Measurements from ENCODE around the gene NBPF11. TPM values are rescaled to one million over a fixed set of nuclear protein-coding genes. Genes with fewer than 3 reads are reported as not detected.
"Not testable (repeated sequence)": the region's sequence is repeated elsewhere in the genome, so short reads cannot be mapped to it uniquely, and the experiment has no call there.

Gene NBPF11
- total and polyA plus RNA-seq, 2 experiments from 2014 or later: 9.5 to 15.8 TPM

GRCh38 chr1:148162363-148162762 is 10.3 kb upstream of the NBPF11 start:
- Histone ChIP-seq H3K4me3 (no peak overlapping the region), H3K27me3 (no peaks in the 10 kb centered on the region), H3K27ac (no peak overlapping the region), H3K36me3 (no peaks in the 10 kb centered on the region), H3K4me1 (ENCODE audit: low read depth) (peaks cover 20% of the 10 kb centered on the region), H3K9me3 (ENCODE audit: low read depth) (no peaks in the 10 kb centered on the region)
- DNase-seq (ENCODE audit: low read depth in 1 of 2, low spot score in 1 of 2): no peak
- TF ChIP-seq CTCF (IDR thresholded peaks at IDR 0.05; ENCODE audit: low read depth, low read length): no peak

- no peak for TF ChIP-seq CTCF (IDR thresholded peaks at IDR 0.05; ENCODE audit: low read depth, low read length)
- no peaks in the 10 kb centered on the region for H3K9me3 ChIP-seq (ENCODE audit: low read depth)
- H3K4me1 ChIP-seq (ENCODE audit: low read depth): peaks cover 9% of the 10 kb centered on the region
- no peaks in the 10 kb centered on the region for H3K36me3 ChIP-seq
- H3K4me3 ChIP-seq: no peak overlapping the region
- H3K27me3 ChIP-seq: no peaks in the 10 kb centered on the region
- no peak overlapping the region for H3K27ac ChIP-seq
- no peak for DNase-seq (ENCODE audit: low read depth in 1 of 2, low spot score in 1 of 2)
Observed at GRCh38 chr1:148161053-148161901, 9.2 kb upstream of the NBPF11 start.

- H3K4me1 ChIP-seq (ENCODE audit: low read depth): peaks cover 8% of the 10 kb centered on the region
- no peak for TF ChIP-seq CTCF (IDR thresholded peaks at IDR 0.05; ENCODE audit: low read depth, low read length)
- peak in 1 of 2 donors; percentile 28 for DNase-seq (ENCODE audit: low read depth in 1 of 2, low spot score in 1 of 2)
- H3K36me3 ChIP-seq: no peaks in the 10 kb centered on the region
- no peak overlapping the region for H3K27ac ChIP-seq
- H3K4me3 ChIP-seq: no peak overlapping the region
- no peaks in the 10 kb centered on the region for H3K27me3 ChIP-seq
- H3K9me3 ChIP-seq (ENCODE audit: low read depth): no peaks in the 10 kb centered on the region
Observed at GRCh38 chr1:148160343-148161052, 8.4 kb upstream of the NBPF11 start.

- Histone ChIP-seq H3K9me3 (ENCODE audit: low read depth) (no peaks in the 10 kb centered on the region), H3K4me1 (ENCODE audit: low read depth) (peaks cover 8% of the 10 kb centered on the region), H3K27me3 (no peaks in the 10 kb centered on the region), H3K4me3 (no peak overlapping the region), H3K27ac (no peak overlapping the region), H3K36me3 (no peaks in the 10 kb centered on the region)
- DNase-seq (ENCODE audit: low read depth in 1 of 2, low spot score in 1 of 2): no peak
- TF ChIP-seq CTCF (IDR thresholded peaks at IDR 0.05; ENCODE audit: low read depth, low read length): no peak
Observed at GRCh38 chr1:148160048-148160342, 7.9 kb upstream of the NBPF11 start.

GRCh38 chr1:148158341-148159003 is 6.4 kb upstream of the NBPF11 start:
- no peak overlapping the region for H3K27ac ChIP-seq
- no peak for TF ChIP-seq CTCF (IDR thresholded peaks at IDR 0.05; ENCODE audit: low read depth, low read length)
- peaks cover 8% of the 10 kb centered on the region for H3K4me1 ChIP-seq (ENCODE audit: low read depth)
- no peaks in the 10 kb centered on the region for H3K27me3 ChIP-seq
- no peak overlapping the region for H3K4me3 ChIP-seq
- no peaks in the 10 kb centered on the region for H3K36me3 ChIP-seq
- no peaks in the 10 kb centered on the region for H3K9me3 ChIP-seq (ENCODE audit: low read depth)
- no peak for DNase-seq (ENCODE audit: low read depth in 1 of 2, low spot score in 1 of 2)

GRCh38 chr1:148157803-148158202 is 5.7 kb upstream of the NBPF11 start:
- not testable (repeated sequence) for H3K36me3 ChIP-seq; H3K4me1 ChIP-seq (ENCODE audit: low read depth); H3K9me3 ChIP-seq (ENCODE audit: low read depth); DNase-seq (ENCODE audit: low read depth in 1 of 2, low spot score in 1 of 2); H3K27ac ChIP-seq; H3K27me3 ChIP-seq; H3K4me3 ChIP-seq

GRCh38 chr1:148155494-148156275 is 3.6 kb upstream of the NBPF11 start:
- DNase-seq (ENCODE audit: low read depth in 1 of 2, low spot score in 1 of 2); H3K9me3 ChIP-seq (ENCODE audit: low read depth); H3K27me3 ChIP-seq; H3K36me3 ChIP-seq; H3K4me1 ChIP-seq (ENCODE audit: low read depth); H3K4me3 ChIP-seq: not testable (repeated sequence)
- peak overlapping the region; percentile 72 for H3K27ac ChIP-seq

- H3K4me1 ChIP-seq (ENCODE audit: low read depth); H3K36me3 ChIP-seq; H3K27me3 ChIP-seq; H3K4me3 ChIP-seq; DNase-seq (ENCODE audit: low read depth in 1 of 2, low spot score in 1 of 2); H3K9me3 ChIP-seq (ENCODE audit: low read depth); H3K27ac ChIP-seq: not testable (repeated sequence)
Observed at GRCh38 chr1:148152795-148153194, 714 bp upstream of the NBPF11 start.
